ENCODE measurements around the gene NAXE. TPM values are rescaled to one million over a fixed set of nuclear protein-coding genes. Genes with fewer than 3 reads are reported as not detected.
A peak's percentile ranks its signal among the peaks of the same experiment; 100 is the strongest.
"Not testable (repeated sequence)": the region's sequence is repeated elsewhere in the genome, so short reads cannot be mapped to it uniquely, and the experiment has no call there.

The NAXE gene
- total RNA-seq, 1 experiment from 2014 or later: 216 TPM

GRCh38 chr1:156602557-156602993 lies 11.0 kb downstream of the NAXE start:
- in situ Hi-C loops (cut with HindIII; ENCODE audit: low pct_unique_long_range_greater_than_20kb, low sequenced_read_pairs): no loop called here
- peak; percentile 62 for DNase-seq (ENCODE audit: low read depth, low spot score)

GRCh38 chr1:156607344-156607743 lies 15.8 kb downstream of the NAXE start:
- in situ Hi-C loops (cut with HindIII; ENCODE audit: low pct_unique_long_range_greater_than_20kb, low sequenced_read_pairs); DNase-seq (ENCODE audit: low read depth, low spot score): not testable (repeated sequence)

GRCh38 chr1:156608036-156608674 lies 16.6 kb downstream of the NAXE start:
- DNase-seq (ENCODE audit: low read depth, low spot score): peak; percentile 85
- in situ Hi-C loops (cut with HindIII; ENCODE audit: low pct_unique_long_range_greater_than_20kb, low sequenced_read_pairs): no loop called here

GRCh38 chr1:156608981-156609380 lies 17.4 kb downstream of the NAXE start:
- in situ Hi-C loops (cut with HindIII; ENCODE audit: low pct_unique_long_range_greater_than_20kb, low sequenced_read_pairs): no loop called here
- peak; percentile 53 for DNase-seq (ENCODE audit: low read depth, low spot score)

- DNase-seq (ENCODE audit: low read depth, low spot score); in situ Hi-C loops (cut with HindIII; ENCODE audit: low pct_unique_long_range_greater_than_20kb, low sequenced_read_pairs): not testable (repeated sequence)
Measured at GRCh38 chr1:156610072-156610471, 18.5 kb downstream of the NAXE start.

- no peak for DNase-seq (ENCODE audit: low read depth, low spot score)
- in situ Hi-C loops (cut with HindIII; ENCODE audit: low pct_unique_long_range_greater_than_20kb, low sequenced_read_pairs): no loop called here
Measured at GRCh38 chr1:156612666-156613065, 21.1 kb downstream of the NAXE start.

- in situ Hi-C loops (cut with HindIII; ENCODE audit: low pct_unique_long_range_greater_than_20kb, low sequenced_read_pairs): no loop called here
- DNase-seq (ENCODE audit: low read depth, low spot score): no peak
Measured at GRCh38 chr1:156615946-156616345, 24.4 kb downstream of the NAXE start.

GRCh38 chr1:156616463-156616862 lies 24.9 kb downstream of the NAXE start:
- in situ Hi-C loops (cut with HindIII; ENCODE audit: low pct_unique_long_range_greater_than_20kb, low sequenced_read_pairs): no loop called here
- DNase-seq (ENCODE audit: low read depth, low spot score): peak; percentile 97

- in situ Hi-C loops (cut with HindIII; ENCODE audit: low pct_unique_long_range_greater_than_20kb, low sequenced_read_pairs): no loop called here
- DNase-seq (ENCODE audit: low read depth, low spot score): peak; percentile 51
Measured at GRCh38 chr1:156618853-156619581, 27.4 kb downstream of the NAXE start, which contains the start of gene HAPLN2. HAPLN2 (plus strand) TSS chr1:156619415; CDS start chr1:156623491, 4,076 bp downstream.

- in situ Hi-C loops (cut with HindIII; ENCODE audit: low pct_unique_long_range_greater_than_20kb, low sequenced_read_pairs): no loop called here
- no peak for DNase-seq (ENCODE audit: low read depth, low spot score)
Measured at GRCh38 chr1:156619582-156619955, 28.0 kb downstream of the NAXE start.

GRCh38 chr1:156622581-156623297 lies 31.2 kb downstream of the NAXE start:
- in situ Hi-C loops (cut with HindIII; ENCODE audit: low pct_unique_long_range_greater_than_20kb, low sequenced_read_pairs): no loop called here
- no peak for DNase-seq (ENCODE audit: low read depth, low spot score)

GRCh38 chr1:156623946-156624813 lies 32.6 kb downstream of the NAXE start:
- DNase-seq (ENCODE audit: low read depth, low spot score): peak; percentile 70

GRCh38 chr1:156624814-156625435 lies 33.3 kb downstream of the NAXE start:
- no peak for DNase-seq (ENCODE audit: low read depth, low spot score)
- in situ Hi-C loops (cut with HindIII; ENCODE audit: low pct_unique_long_range_greater_than_20kb, low sequenced_read_pairs): no loop called here

More at GRCh38 chr1:156623946-156624813, 32.6 kb downstream of the NAXE start:
- in situ Hi-C loops (cut with HindIII; ENCODE audit: low pct_unique_long_range_greater_than_20kb, low sequenced_read_pairs): no loop called here

- in situ Hi-C loops (cut with HindIII; ENCODE audit: low pct_unique_long_range_greater_than_20kb, low sequenced_read_pairs): no loop called here
- peak; percentile 58 for DNase-seq (ENCODE audit: low read depth, low spot score)
Measured at GRCh38 chr1:156625436-156626078, 34.0 kb downstream of the NAXE start.

GRCh38 chr1:156626079-156626438 lies 34.5 kb downstream of the NAXE start:
- in situ Hi-C loops (cut with HindIII; ENCODE audit: low pct_unique_long_range_greater_than_20kb, low sequenced_read_pairs): no loop called here
- no peak for DNase-seq (ENCODE audit: low read depth, low spot score)

- in situ Hi-C loops (cut with HindIII; ENCODE audit: low pct_unique_long_range_greater_than_20kb, low sequenced_read_pairs): no loop called here
Measured at GRCh38 chr1:156627313-156627880, 35.8 kb downstream of the NAXE start.

More at GRCh38 chr1:156627313-156627880, 35.8 kb downstream of the NAXE start:
- peak; percentile 81 for DNase-seq (ENCODE audit: low read depth, low spot score)

Data from SK-MEL-5 (cell line).